ENCODE measurements around the gene GTF2B.
"Not testable (repeated sequence)": the region's sequence is repeated elsewhere in the genome, so short reads cannot be mapped to it uniquely, and the experiment has no call there.

- not testable (repeated sequence) for TF ChIP-seq CTCF (conservative IDR thresholded peaks at IDR 0.05 in 1 of 2, IDR thresholded peaks at IDR 0.05 in 1 of 2; ENCODE audit: low read depth in 1 of 2, low read length in 2 of 2); EZH2 (IDR thresholded peaks at IDR 0.05; ENCODE audit: low read length, missing control alignments)
Observed at GRCh38 chr1:88819642-88820041, 71.7 kb downstream of the GTF2B start.

Data from fibroblast of lung (primary cell).